Measurements from ENCODE around the gene PITX2.

Gene PITX2

DNA sequence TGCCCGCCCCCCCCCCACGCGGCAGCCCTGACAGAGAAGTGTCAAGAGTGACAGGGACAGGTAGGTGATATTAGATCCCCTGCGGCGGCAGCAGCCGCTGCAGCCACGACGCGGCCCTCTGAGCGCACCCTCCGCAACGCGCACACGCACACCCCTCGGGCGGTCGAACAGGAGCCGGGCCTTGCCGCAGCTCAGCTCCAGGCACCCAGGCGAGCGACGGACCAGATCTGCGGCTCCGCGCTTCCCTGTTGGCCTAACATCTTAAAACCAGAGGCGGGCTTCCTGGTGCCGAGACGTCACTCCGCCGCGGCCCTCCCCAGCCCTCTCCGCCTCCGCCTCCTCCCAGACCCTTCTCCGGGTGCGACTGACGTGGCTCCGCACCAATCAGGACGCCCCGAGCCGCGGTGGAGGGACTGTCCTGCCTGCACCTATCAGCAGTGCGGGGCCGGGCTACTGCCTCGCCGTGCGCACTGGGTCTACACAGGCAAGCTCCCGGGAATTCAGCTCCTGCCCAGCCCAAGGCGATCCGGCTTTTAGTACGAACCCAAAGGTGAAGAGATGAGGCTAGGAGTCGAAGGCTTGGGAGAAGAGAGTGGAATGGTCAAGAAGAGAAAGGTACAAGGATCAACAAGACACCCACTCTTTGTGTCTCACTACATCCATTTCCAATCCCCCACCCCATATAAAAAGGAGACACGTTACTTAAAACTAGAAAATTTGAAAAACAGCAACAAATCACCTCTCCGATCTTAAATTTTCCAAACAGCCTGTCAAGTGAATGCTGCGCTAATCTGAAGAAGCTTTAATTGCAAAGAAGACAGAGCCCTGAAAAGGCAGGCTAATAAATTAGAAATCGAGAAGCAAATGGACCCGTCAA lies at the start of gene PITX2:
Gene PITX2, minus strand, starts transcription at position 237 of the 877 bp plus-strand sequence. CDS start 617 bp downstream, outside the sequence.
- peak; percentile 80 for DNase-seq (ENCODE audit: low spot score)

- DNase-seq (ENCODE audit: low spot score) = no peak
Observed at GRCh38 chr4:110671679-110672078, 48.8 kb upstream of the PITX2 start.

GRCh38 chr4:110669663-110670062 lies 46.8 kb upstream of the PITX2 start:
- DNase-seq (ENCODE audit: low spot score) = no peak

DNA sequence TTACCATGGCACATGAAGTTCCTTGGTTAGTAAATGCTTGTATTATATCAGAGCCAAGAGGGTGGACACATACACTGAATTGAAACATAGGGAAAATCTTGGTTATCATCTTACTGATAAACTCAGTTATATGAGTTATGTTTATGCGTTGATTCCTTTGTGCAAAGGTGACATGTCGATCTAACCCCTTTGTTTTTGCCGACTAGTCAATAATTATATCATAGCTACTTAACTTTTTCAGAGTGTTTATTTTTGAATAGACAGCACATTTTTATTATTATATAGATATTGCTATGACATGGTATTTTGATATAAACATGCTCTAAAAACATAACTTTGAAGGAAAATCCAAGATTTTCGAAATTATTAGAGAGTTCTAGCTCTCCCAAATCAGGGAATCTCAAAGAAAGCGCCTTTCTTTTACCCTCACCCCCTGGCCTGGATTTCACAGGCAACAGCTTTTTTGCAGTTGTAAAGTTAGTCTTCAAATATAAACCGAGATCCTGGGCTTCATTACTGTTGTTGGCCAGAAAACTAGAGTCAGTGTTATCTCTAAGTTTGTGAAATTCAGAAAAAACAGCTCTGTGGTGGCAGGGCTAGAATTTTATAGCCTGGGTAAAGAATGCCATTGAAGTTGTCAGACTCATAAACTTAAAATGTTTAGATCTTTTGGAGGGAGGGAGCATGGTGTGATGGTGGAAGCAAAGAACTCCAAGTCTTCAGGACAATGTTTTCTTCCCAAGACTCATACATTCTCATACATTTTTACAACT lies 45.8 kb upstream of the PITX2 start:
- no peak for DNase-seq (ENCODE audit: low spot score)

- no peak for DNase-seq (ENCODE audit: low spot score)
Observed at GRCh38 chr4:110667670-110668069, 44.8 kb upstream of the PITX2 start.

- DNase-seq (ENCODE audit: low spot score) = no peak
Observed at GRCh38 chr4:110666030-110666429, 43.2 kb upstream of the PITX2 start.

- peak; percentile 11 for DNase-seq (ENCODE audit: low spot score)
Observed at GRCh38 chr4:110663738-110664444, 41.0 kb upstream of the PITX2 start.

DNA sequence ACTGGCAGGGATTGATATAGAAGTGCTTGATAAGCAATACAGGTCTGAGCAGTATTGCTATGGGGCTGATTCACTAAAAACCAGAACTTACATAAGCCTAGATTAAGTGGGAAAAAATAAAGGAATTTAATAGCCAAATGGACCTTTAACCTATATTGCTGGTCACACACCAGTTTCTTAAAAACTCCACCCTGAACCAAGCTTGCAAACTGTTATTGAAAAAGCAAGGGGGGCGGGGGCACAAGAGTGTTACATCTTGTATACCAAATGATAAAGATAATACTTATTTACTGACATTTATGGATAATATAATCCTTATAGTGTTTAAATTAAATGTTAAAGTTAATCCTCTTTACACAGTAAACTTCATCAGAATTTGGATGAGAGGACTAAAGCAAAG lies 40.3 kb upstream of the PITX2 start:
- no peak for DNase-seq (ENCODE audit: low spot score)

GRCh38 chr4:110660755-110661154 lies 37.9 kb upstream of the PITX2 start:
- no peak for DNase-seq (ENCODE audit: low spot score)

DNA sequence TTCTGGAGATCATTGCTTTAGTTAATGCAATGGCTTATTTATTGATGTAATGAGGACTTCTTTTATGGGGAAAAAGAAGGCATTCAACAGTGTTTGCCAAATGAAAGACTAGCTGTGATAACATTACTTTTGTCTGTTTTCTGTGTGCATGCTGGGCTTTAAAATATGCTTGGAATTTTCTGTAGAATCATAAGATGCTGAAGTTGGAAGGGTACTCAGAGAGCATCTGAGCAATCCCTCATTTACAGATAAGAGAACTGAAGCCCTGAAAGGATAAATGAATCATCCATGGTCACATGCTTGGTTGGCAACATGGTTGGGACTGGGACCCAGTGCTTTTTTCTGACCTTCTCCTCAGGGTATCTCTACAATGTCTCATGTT lies 31.4 kb upstream of the PITX2 start:
- no peak for DNase-seq (ENCODE audit: low spot score)

DNA sequence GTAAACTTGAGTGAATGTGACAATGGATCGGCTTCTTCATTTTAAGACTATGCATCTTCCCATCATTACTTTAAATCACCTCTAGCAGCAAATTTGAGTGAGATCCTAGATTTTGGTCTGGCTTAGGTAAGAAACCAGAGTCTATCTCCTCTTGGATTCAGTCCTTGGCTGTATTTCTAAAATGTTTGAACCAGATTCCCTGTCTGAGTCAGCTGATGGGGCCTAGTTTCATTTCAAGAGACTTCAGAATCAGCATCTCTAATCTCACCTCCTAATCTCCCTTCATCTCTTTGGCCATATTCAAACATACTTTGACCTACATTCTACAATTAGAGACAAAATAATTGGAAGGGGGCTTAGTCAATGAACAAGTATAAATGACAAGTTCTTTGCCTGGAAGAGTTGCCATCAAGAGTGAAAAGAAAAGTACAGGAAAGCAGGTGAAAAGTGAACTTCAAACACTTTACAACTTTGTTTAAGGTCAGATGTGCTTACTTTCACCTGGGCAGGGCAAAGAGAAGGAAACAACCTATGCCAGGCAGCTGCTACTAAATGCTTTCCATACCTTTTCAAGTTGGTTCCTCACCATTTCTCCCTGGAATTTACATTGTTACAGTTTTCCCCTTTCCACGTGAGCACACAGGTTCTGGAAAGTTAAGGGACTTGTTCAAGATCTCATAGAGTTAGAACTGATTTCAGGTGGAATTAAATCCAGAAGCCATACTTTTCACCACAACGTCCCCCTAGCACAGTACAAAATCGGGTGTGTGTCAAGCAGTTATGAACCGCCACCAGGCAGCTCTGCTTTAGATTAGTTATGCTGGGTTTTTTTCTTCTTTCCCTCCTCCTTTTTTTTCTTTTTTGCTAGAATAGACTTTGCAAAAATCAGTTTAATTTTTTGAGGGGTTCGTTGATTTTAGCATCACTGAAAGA lies 30.7 kb upstream of the PITX2 start:
- DNase-seq (ENCODE audit: low spot score) = no peak

GRCh38 chr4:110644008-110644407 lies 21.1 kb upstream of the PITX2 start:
- no peak for DNase-seq (ENCODE audit: low spot score)

GRCh38 chr4:110643096-110643495 lies 20.2 kb upstream of the PITX2 start:
- DNase-seq (ENCODE audit: low spot score) = no peak

DNA sequence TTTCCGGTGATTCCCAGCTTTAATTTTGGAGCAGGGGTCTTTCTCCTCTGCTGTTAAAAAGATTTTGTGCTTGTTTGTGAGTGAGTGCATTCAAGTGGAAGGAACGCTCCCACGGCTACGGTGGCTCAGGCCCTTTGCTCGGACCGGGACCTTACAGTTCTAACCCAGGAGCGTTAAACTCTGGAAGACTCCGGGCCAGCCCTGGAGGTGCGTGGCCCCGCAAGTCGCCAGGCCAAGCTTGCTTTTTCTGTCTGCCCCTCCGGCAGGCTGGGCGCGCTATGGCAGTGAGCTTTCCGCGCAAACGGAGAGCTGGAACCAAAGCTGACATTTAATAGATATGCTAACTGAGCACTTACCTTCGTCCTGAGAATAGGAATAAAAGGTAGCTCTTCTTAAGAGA lies 18.3 kb upstream of the PITX2 start:
- DNase-seq (ENCODE audit: low spot score) = no peak

GRCh38 chr4:110640576-110640975 lies 17.7 kb upstream of the PITX2 start:
- DNase-seq (ENCODE audit: low spot score) = no peak

GRCh38 chr4:110639207-110640090 lies 16.6 kb upstream of the PITX2 start:
- no peak for DNase-seq (ENCODE audit: low spot score)

DNA sequence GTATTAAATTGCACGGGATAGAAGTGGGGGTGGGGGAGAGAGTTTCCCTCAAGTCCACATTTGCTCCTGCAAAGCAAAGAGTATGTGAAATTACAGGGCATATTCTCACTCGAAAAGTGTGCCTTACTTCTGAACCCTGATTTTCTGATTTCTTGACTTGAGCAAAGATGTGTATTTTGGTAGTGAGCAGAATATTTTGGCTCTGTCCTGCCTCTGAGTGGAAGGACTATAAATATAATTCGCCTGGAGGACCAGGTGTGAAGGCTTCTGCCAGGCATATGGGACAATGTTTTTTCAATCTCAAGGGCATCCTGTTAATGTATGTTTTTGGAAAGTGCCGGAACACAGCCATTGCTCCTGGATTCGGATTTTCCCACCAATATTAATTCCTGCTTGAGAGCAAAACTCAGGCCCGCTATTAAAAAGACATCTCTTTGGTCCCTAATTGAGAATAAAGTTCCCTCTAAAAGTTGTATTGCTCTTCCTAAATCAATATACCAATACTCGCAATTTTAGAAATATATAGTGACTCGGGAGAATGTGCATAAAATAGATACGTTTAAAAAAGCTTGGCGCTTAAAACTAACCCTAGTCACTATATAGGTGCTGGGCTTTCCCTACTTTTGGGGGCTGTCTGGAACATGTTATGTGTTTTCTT lies 15.3 kb upstream of the PITX2 start:
- DNase-seq (ENCODE audit: low spot score) = no peak

DNA sequence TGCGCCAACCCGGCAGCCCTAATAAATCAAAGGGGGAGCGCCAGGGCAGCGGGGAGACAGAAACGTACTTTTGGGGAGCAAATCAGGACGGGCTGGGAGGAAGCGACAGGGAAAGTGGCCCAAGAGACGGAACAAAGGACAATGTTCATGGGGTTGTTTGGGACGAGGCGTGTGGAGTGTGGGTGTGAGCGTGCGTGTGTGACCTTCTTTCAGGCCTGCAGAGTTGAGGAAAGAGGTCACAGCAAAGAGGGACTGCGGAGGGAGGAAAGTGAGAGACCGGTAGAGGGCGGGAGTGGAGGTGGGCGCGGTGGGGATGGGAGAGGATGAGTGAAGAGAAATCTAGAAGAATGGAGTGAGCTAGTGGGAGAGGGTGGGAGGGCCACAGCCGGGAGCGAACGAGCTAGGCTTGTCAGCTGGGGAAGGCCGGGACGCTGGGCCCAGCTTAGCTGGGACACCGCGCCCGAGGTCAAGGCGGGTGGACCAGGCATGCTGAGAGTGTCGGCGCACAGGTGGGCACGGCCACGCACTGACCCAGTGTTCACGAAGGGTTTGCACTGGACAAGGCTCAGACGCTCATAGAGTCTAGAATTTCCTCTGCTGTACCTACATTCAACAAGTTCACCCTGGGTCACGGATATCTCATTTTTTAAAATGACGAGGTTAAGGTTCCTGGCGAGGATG lies 14.7 kb upstream of the PITX2 start:
- DNase-seq (ENCODE audit: low spot score) = no peak

DNA sequence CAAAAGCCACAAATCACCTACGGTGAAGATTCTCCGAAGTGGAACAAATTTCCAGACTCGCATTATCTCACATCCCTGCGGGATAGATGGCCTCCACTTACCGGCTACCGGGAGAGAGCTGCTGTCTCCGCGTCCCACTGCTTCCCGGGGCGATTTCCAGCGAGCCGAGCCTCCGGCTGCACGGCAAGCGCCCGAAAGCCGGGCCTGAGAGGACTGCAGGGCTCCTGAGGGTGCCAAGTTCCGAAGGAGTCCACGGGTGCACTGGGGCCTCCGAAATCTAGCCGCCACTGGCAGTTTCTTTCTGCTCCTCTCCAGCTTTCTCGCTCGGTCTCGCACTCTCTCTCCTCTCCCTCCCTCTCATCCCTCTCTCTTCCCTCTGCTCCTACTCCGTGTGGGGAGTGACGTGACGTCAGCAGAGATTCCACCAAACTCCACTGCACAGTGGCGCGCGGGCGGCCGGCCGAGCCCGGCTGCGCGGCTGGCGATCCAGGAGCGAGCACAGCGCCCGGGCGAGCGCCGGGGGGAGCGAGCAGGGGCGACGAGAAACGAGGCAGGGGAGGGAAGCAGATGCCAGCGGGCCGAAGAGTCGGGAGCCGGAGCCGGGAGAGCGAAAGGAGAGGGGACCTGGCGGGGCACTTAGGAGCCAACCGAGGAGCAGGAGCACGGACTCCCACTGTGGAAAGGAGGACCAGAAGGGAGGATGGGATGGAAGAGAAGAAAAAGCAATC lies 14.0 kb upstream of the PITX2 start:
- no peak for DNase-seq (ENCODE audit: low spot score)
